H1 (cell line): ENCODE measurements around the gene UPF3A. TPM values are rescaled to one million over a fixed set of nuclear protein-coding genes. Genes with fewer than 3 reads are reported as not detected.

Source experiments
- CTCF ChIA-PET: fragments of 300-600 bp; sonication (Branson Sonifier 250); formaldehyde crosslinking; loops from one replicate; lab custom pipeline; 2021; ENCODE audit not compliant: partially characterized antibody; lab: Charles Lee
- POLR2A ChIA-PET: fragments of 300-600 bp; sonication (Branson Sonifier 250); formaldehyde crosslinking; loops from one replicate; lab custom pipeline; 2021; ENCODE audit warnings: inconsistent platforms; ENCODE audit not compliant: partially characterized antibody; lab: Charles Lee
- DNase-seq, 2 experiments: peaks; one replicate each; pipeline versions ENCODE4 v3.0.0 to v3.0.0-alpha.2; 2010 to 2022; ENCODE audit warnings: low spot score in 2 of 2, low read depth in 1 of 2, mixed read lengths in 1 of 2
- FAIRE-seq: peaks from 2 replicates; lab custom pipeline; 2011; peaks lifted over from hg19 to GRCh38; lab: Jason Lieb, UNC
- H2AFZ ChIP-seq: 2 replicates; pipeline ENCODE4 v1.8.1; 2012; ENCODE audit warnings: low read length, inconsistent platforms
- H2AK5ac ChIP-seq: 2 replicates; pipeline ENCODE4 v1.6.1; 2013; ENCODE audit warnings: low read depth, low read length
- H2BK120ac ChIP-seq: replicated peaks from 2 replicates; pipeline ENCODE3; 2013; ENCODE audit warnings: low read depth, low read length, inconsistent platforms
- H2BK12ac ChIP-seq: 2 replicates; pipeline ENCODE4 v1.6.1; 2013; ENCODE audit warnings: low read depth, low read length
- H2BK15ac ChIP-seq: 2 replicates; pipeline ENCODE4 v1.6.1; 2013; ENCODE audit warnings: low read length
- H2BK20ac ChIP-seq: 2 replicates; pipeline ENCODE4 v1.6.1; 2013; ENCODE audit warnings: low read length
- H2BK5ac ChIP-seq: 2 replicates; pipeline ENCODE4 v1.6.1; 2013; ENCODE audit warnings: low read depth, low read length
- H3K14ac ChIP-seq: 2 replicates; pipeline ENCODE4 v1.6.1; 2013; ENCODE audit warnings: inconsistent platforms; ENCODE audit not compliant: insufficient read length
- H3K18ac ChIP-seq: 2 replicates; pipeline ENCODE4 v1.6.1; 2013; ENCODE audit warnings: low read length; ENCODE audit errors: extremely low read depth
- H3K23ac ChIP-seq: 2 replicates; pipeline ENCODE4 v1.6.1; 2013; ENCODE audit warnings: inconsistent platforms; ENCODE audit not compliant: insufficient read length
- H3K23me2 ChIP-seq: 2 replicates; pipeline ENCODE4 v1.6.1; 2013; ENCODE audit warnings: low read depth, low read length
- H3K27ac ChIP-seq: 2 replicates; pipeline ENCODE4 v1.6.1; 2011; ENCODE audit warnings: low read depth, low read length, inconsistent platforms
- H3K27me3 ChIP-seq, 4 experiments: replicated peaks in 1 of 4; 1 replicate in 1 of 4; 2 replicates in 3 of 4; pipeline versions ENCODE4 v1.6.1 to v1.8.1; 2011 to 2013; ENCODE audit warnings: low read length in 3 of 4, mild to moderate bottlenecking in 3 of 4, inconsistent platforms in 2 of 4, mixed read lengths in 2 of 4, moderate library complexity in 1 of 4; ENCODE audit not compliant: control insufficient read depth in 3 of 4, insufficient read depth in 3 of 4; ENCODE audit errors: extremely low read depth in 1 of 4
- H3K36me3 ChIP-seq, 4 experiments: 2 replicates each; pipeline versions ENCODE4 v1.6.1 to v1.8.1; 2011 to 2013; ENCODE audit warnings: mild to moderate bottlenecking in 4 of 4, low read length in 3 of 4, moderate library complexity in 2 of 4, control low read depth in 1 of 4, inconsistent platforms in 1 of 4; ENCODE audit not compliant: insufficient read depth in 4 of 4, control insufficient read depth in 2 of 4
- H3K4ac ChIP-seq: replicated peaks from 2 replicates; pipeline ENCODE3; 2013; ENCODE audit warnings: low read length, low read depth, mixed read lengths, inconsistent platforms; ENCODE audit not compliant: insufficient read length
- H3K4me1 ChIP-seq, 4 experiments: replicated peaks in 1 of 4; 1 replicate in 1 of 4; 2 replicates in 3 of 4; pipeline versions ENCODE4 v1.6.1 to v1.8.1; 2011 to 2013; ENCODE audit warnings: low read length in 3 of 4, inconsistent platforms in 2 of 4, mixed read lengths in 1 of 4; ENCODE audit not compliant: insufficient read depth in 4 of 4, control insufficient read depth in 3 of 4
- H3K4me2 ChIP-seq, 2 experiments: 2 replicates each; pipeline versions ENCODE4 v1.6.1 to v1.8.1; 2011 to 2013; ENCODE audit warnings: low read depth in 2 of 2, low read length in 2 of 2, control low read depth in 1 of 2, inconsistent platforms in 1 of 2, mild to moderate bottlenecking in 1 of 2; ENCODE audit not compliant: insufficient read depth in 1 of 2
- H3K4me3 ChIP-seq, 4 experiments: fragments of 200-600, 300-600 bp in 1 of 4; sonication (generic), shearing (Covaris generic), sonication (Bioruptor Twin) in 1 of 4; 2 replicates each; pipeline versions ENCODE4 v1.5.1 to v1.8.1; 2011 to 2016; ENCODE audit warnings: low read length in 4 of 4, low read depth in 3 of 4, control low read depth in 2 of 4, inconsistent platforms in 2 of 4, mild to moderate bottlenecking in 2 of 4, mixed read lengths in 1 of 4, moderate library complexity in 1 of 4; ENCODE audit not compliant: insufficient read depth in 2 of 4; ENCODE audit errors: extremely low read depth in 1 of 4
- H3K56ac ChIP-seq: replicated peaks from 2 replicates; pipeline ENCODE3; 2013; ENCODE audit warnings: low read depth, mild to moderate bottlenecking, mixed read lengths, low read length, inconsistent platforms; ENCODE audit not compliant: insufficient read length
- H3K79me1 ChIP-seq: 2 replicates; pipeline ENCODE4 v1.6.1; 2013; ENCODE audit warnings: low read depth, low read length, control low read depth
- H3K79me2 ChIP-seq, 2 experiments: 2 replicates each; pipeline versions ENCODE4 v1.6.1 to v1.8.1; 2012 to 2013; ENCODE audit warnings: low read length in 2 of 2, mild to moderate bottlenecking in 2 of 2, inconsistent platforms in 1 of 2; ENCODE audit not compliant: insufficient read depth in 2 of 2, control insufficient read depth in 1 of 2
- H3K9ac ChIP-seq, 4 experiments: replicated peaks in 1 of 4; 1 replicate in 1 of 4; 2 replicates in 3 of 4; pipeline versions ENCODE4 v1.6.1 to v1.8.1; 2011 to 2013; ENCODE audit warnings: low read depth in 3 of 4, low read length in 3 of 4, control low read depth in 2 of 4, mild to moderate bottlenecking in 2 of 4, moderate library complexity in 2 of 4, inconsistent platforms in 1 of 4; ENCODE audit errors: extremely low read depth in 1 of 4
- H3K9me3 ChIP-seq, 2 experiments: 2 replicates each; pipeline versions ENCODE4 v1.6.1 to v1.8.1; 2012 to 2013; ENCODE audit warnings: mild to moderate bottlenecking in 2 of 2, moderate library complexity in 2 of 2, control low read depth in 1 of 2, inconsistent platforms in 1 of 2, low read depth in 1 of 2, low read length in 1 of 2, mixed read lengths in 1 of 2; ENCODE audit not compliant: insufficient read depth in 2 of 2
- H4K20me1 ChIP-seq, 2 experiments: replicated peaks in 1 of 2; 2 replicates each; pipeline versions ENCODE3 to v1.8.1; 2011 to 2013; ENCODE audit warnings: inconsistent platforms in 2 of 2, low read length in 2 of 2, mild to moderate bottlenecking in 1 of 2; ENCODE audit not compliant: insufficient read depth in 2 of 2, control insufficient read depth in 1 of 2
- H4K5ac ChIP-seq: 2 replicates; pipeline ENCODE4 v1.6.1; 2013; ENCODE audit warnings: low read length, low read depth, mixed read lengths, inconsistent platforms; ENCODE audit not compliant: insufficient read length
- H4K8ac ChIP-seq: 2 replicates; pipeline ENCODE4 v1.8.0; 2013; ENCODE audit warnings: mild to moderate bottlenecking, moderate library complexity, low read length, inconsistent platforms; ENCODE audit not compliant: insufficient read depth; ENCODE audit errors: extremely low read depth
- H4K91ac ChIP-seq: replicated peaks from 2 replicates; pipeline ENCODE3; 2013; ENCODE audit warnings: low read length, mixed read lengths, inconsistent platforms; ENCODE audit not compliant: insufficient read length
- ATF3 ChIP-seq: IDR thresholded peaks from 2 replicates; pipeline ENCODE4 v1.6.1; 2011; ENCODE audit warnings: low read depth, mild to moderate bottlenecking, low read length; ENCODE audit not compliant: insufficient read depth
- BRCA1 ChIP-seq: IDR thresholded peaks from 2 replicates; pipeline ENCODE4 v1.6.1; 2012; ENCODE audit warnings: low read depth, low read length, improper control_type of control experiment
- EGR1 ChIP-seq: IDR thresholded peaks from 2 replicates; pipeline ENCODE4 v1.6.1; 2011; ENCODE audit warnings: low read depth, low read length, borderline replicate concordance
- FOSL1 ChIP-seq: IDR thresholded peaks from 2 replicates; pipeline ENCODE4 v1.6.1; 2011; ENCODE audit warnings: mild to moderate bottlenecking, low read depth, low read length, moderate library complexity; ENCODE audit not compliant: insufficient read depth
- HDAC2 ChIP-seq, 2 experiments: fragments of 300-600 bp in 1 of 2; sonication (generic) in 1 of 2; IDR thresholded peaks; 2 replicates each; pipeline ENCODE4 v1.6.1; 2011 to 2012; ENCODE audit warnings: low read depth in 2 of 2, low read length in 2 of 2, mild to moderate bottlenecking in 2 of 2, moderate library complexity in 2 of 2, borderline replicate concordance in 1 of 2, inconsistent platforms in 1 of 2
- MAX ChIP-seq: IDR thresholded peaks from 2 replicates; pipeline ENCODE4 v1.6.1; 2012; ENCODE audit warnings: inconsistent platforms
- NRF1 ChIP-seq: IDR thresholded peaks from 2 replicates; pipeline ENCODE4 v1.6.1; 2011; ENCODE audit warnings: mild to moderate bottlenecking, low read depth, low read length, improper control_type of control experiment
- PHF8 ChIP-seq: fragments of 200-600 bp; sonication (generic); conservative IDR thresholded peaks from 2 replicates; pipeline ENCODE4 v1.7.1; 2012; ENCODE audit warnings: low read depth, mild to moderate bottlenecking, inconsistent platforms, low read length, moderate library complexity
- POLR2A ChIP-seq, 2 experiments: IDR thresholded peaks; 1 replicate in 1 of 2; 2 replicates in 1 of 2; pipeline ENCODE4 v1.6.1; 2011; ENCODE audit warnings: low read depth in 2 of 2, low read length in 2 of 2, mild to moderate bottlenecking in 2 of 2; ENCODE audit errors: control extremely low read depth in 1 of 2
- RNF2 ChIP-seq: fragments of 200-900, 300-1000 bp; sonication (generic); IDR thresholded peaks from 2 replicates; pipeline ENCODE4 v1.7.1; 2016; ENCODE audit warnings: borderline replicate concordance, low read depth, mild to moderate bottlenecking, antibody characterized with exemption, low read length; ENCODE audit not compliant: poor library complexity, severe bottlenecking; ENCODE audit errors: missing control alignments
- SP2 ChIP-seq: IDR thresholded peaks from 2 replicates; pipeline ENCODE4 v1.6.1; 2012; ENCODE audit warnings: mild to moderate bottlenecking, low read length, inconsistent platforms
- TAF7 ChIP-seq: optimal IDR thresholded peaks from 2 replicates; pipeline ENCODE3; 2011; ENCODE audit warnings: low read depth, mild to moderate bottlenecking, inconsistent platforms, low read length, moderate library complexity, borderline replicate concordance
- TBP ChIP-seq: IDR thresholded peaks from 2 replicates; pipeline ENCODE4 v1.6.1; 2011; ENCODE audit warnings: low read depth, low read length, improper control_type of control experiment
- WGBS, 2 experiments: shearing (Covaris generic) in 1 of 2; methylation state at CpG; one replicate each; pipeline versions ENCODE4 v1.1.6 to v1.1.7; 2013 to 2015; ENCODE audit warnings: low lambda C conversion rate in 2 of 2, mixed read lengths in 2 of 2, inconsistent platforms in 1 of 2, low coverage in 1 of 2, missing lambda C conversion rate in 1 of 2; ENCODE audit not compliant: insufficient replicate concordance in 2 of 2, insufficient coverage in 1 of 2, insufficient read length in 1 of 2; ENCODE audit errors: extremely low coverage in 1 of 2, missing lambda C conversion rate in 1 of 2; 5-methylcytosine and 5-hydroxymethylcytosine counted together
- polyA plus RNA-seq, 7 experiments: library from polyadenylated mRNA; depleted of rRNA in 3 of 7; stranded (reverse) in 5 of 7; unstranded in 2 of 7; fragments of >200 nt in 5 of 7; fragments of 200-250 nt in 2 of 7; gene quantifications; 1 replicate in 5 of 7; 2 replicates in 1 of 7; 4 replicates in 1 of 7; pipeline versions ENCODE4 v1.2.1 to v1.2.3, GENCODE V29; 2011 to 2013; ENCODE audit warnings: missing spikeins in 2 of 7, mixed read lengths in 2 of 7
- total RNA-seq: library from RNA; stranded (reverse); fragmentation: NEBNext Ultra II Directional; extraction: Animal tissue kit (Norgen Biotek cat#: 25700); gene quantifications from 2 replicates; pipeline ENCODE4 v1.2.1, GENCODE V29; 2021

UPF3A gene
- total and polyA plus RNA-seq, 2 of the 8 experiments (the other 6 are each of a cell fraction or from before 2014, with no cell fraction given): 47.1 to 58.2 TPM

GRCh38 chr13:114325729-114326128 lies 44.3 kb downstream of the UPF3A start:
- H4K20me1 ChIP-seq: peaks cover 0 to 1% of the 10 kb centered on the region in 2 experiments
- peaks cover 2% of the 10 kb centered on the region; the same call in 1 of the 2 replicates for H3K79me1 ChIP-seq
- no peaks in the 10 kb centered on the region; a peak in 1 of 4 replicates for H3K79me2 ChIP-seq
- no peaks in the 10 kb centered on the region for H3K23me2 ChIP-seq
- H3K27me3 ChIP-seq: no peaks in the 10 kb centered on the region
- 93% methylated on average over 3 of the region's 3 CpGs; no CpG with 5 or more reads in 1 of the 2 experiments for WGBS, 2 experiments
- H3K9me3 ChIP-seq: no peaks in the 10 kb centered on the region
- no peak overlapping the region for H4K91ac ChIP-seq
- no peak overlapping the region for H3K4me3 ChIP-seq
- no peak overlapping the region for H2BK15ac ChIP-seq
- H3K9ac ChIP-seq: no peak overlapping the region
- H4K8ac ChIP-seq: no peak overlapping the region
- H2AFZ ChIP-seq: no peak overlapping the region
- no peak overlapping the region for H3K27ac ChIP-seq
- CTCF ChIA-PET: interaction anchor here (1.5 to 3.2 kb wide), 5 partner anchors 11 to 16 kb away, joined by 4 to 18 read pairs (median 5); no protein-coding TSS in a partner anchor
- no peak overlapping the region for H3K23ac ChIP-seq
- H2BK20ac ChIP-seq: no peak overlapping the region
- H3K4ac ChIP-seq: no peak overlapping the region
- H3K56ac ChIP-seq: no peak overlapping the region
- POLR2A ChIA-PET: interaction anchor here (0.9 to 6.5 kb wide), 3 partner anchors 9 to 15 kb away, joined by 3 to 51 read pairs (median 6); partner anchors contain the start of gene CHAMP1
- no peak overlapping the region for H2BK12ac ChIP-seq
- H4K5ac ChIP-seq: no peak overlapping the region
- no peak for FAIRE-seq
- H2BK5ac ChIP-seq: no peak overlapping the region
- no peak overlapping the region for H2AK5ac ChIP-seq
- peaks cover 0 to 6% (median 0%) of the 10 kb centered on the region in 4 experiments; a peak in 3 of 7 replicates for H3K4me1 ChIP-seq
- no peak for DNase-seq
- no peak overlapping the region for H2BK120ac ChIP-seq
- H3K18ac ChIP-seq: no peak overlapping the region
- peaks cover 20 to 54% (median 41%) of the 10 kb centered on the region in 4 experiments for H3K36me3 ChIP-seq
- no peak overlapping the region for H3K14ac ChIP-seq
- no peak overlapping the region for H3K4me2 ChIP-seq
- no peak for TF ChIP-seq HDAC2 (IDR thresholded peaks at IDR 0.05; ENCODE audit: borderline replicate concordance in 1 of 2, low read depth in 2 of 2, low read length in 2 of 2)
- TF ChIP-seq PHF8: no peak
- no peak for TF ChIP-seq MAX
- no peak for TF ChIP-seq POLR2A (IDR thresholded peaks at IDR 0.05; ENCODE audit: control extremely low read depth in 1 of 2, low read depth in 2 of 2, low read length in 2 of 2)
- TF ChIP-seq RNF2: no peak
- no peak for TF ChIP-seq NRF1
- TF ChIP-seq EGR1: no peak
- TF ChIP-seq FOSL1: no peak
- no peak for TF ChIP-seq TAF7
- TF ChIP-seq BRCA1: no peak
- no peak for TF ChIP-seq SP2
- TF ChIP-seq TBP: no peak
- TF ChIP-seq ATF3: no peak
